HG03571 (cell line): ENCODE data around the gene BUB1B.
"Not testable (repeated sequence)": the region's sequence is repeated elsewhere in the genome, so short reads cannot be mapped to it uniquely, and the experiment has no call there.

Experiments used
- ATAC-seq: cut with Tn5 transposase; IDR thresholded peaks from one replicate; pipeline ENCODE4 v1.9.1; 2021; ENCODE audit not compliant: unreplicated experiment

The BUB1B gene, protein sequence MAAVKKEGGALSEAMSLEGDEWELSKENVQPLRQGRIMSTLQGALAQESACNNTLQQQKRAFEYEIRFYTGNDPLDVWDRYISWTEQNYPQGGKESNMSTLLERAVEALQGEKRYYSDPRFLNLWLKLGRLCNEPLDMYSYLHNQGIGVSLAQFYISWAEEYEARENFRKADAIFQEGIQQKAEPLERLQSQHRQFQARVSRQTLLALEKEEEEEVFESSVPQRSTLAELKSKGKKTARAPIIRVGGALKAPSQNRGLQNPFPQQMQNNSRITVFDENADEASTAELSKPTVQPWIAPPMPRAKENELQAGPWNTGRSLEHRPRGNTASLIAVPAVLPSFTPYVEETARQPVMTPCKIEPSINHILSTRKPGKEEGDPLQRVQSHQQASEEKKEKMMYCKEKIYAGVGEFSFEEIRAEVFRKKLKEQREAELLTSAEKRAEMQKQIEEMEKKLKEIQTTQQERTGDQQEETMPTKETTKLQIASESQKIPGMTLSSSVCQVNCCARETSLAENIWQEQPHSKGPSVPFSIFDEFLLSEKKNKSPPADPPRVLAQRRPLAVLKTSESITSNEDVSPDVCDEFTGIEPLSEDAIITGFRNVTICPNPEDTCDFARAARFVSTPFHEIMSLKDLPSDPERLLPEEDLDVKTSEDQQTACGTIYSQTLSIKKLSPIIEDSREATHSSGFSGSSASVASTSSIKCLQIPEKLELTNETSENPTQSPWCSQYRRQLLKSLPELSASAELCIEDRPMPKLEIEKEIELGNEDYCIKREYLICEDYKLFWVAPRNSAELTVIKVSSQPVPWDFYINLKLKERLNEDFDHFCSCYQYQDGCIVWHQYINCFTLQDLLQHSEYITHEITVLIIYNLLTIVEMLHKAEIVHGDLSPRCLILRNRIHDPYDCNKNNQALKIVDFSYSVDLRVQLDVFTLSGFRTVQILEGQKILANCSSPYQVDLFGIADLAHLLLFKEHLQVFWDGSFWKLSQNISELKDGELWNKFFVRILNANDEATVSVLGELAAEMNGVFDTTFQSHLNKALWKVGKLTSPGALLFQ

DNA sequence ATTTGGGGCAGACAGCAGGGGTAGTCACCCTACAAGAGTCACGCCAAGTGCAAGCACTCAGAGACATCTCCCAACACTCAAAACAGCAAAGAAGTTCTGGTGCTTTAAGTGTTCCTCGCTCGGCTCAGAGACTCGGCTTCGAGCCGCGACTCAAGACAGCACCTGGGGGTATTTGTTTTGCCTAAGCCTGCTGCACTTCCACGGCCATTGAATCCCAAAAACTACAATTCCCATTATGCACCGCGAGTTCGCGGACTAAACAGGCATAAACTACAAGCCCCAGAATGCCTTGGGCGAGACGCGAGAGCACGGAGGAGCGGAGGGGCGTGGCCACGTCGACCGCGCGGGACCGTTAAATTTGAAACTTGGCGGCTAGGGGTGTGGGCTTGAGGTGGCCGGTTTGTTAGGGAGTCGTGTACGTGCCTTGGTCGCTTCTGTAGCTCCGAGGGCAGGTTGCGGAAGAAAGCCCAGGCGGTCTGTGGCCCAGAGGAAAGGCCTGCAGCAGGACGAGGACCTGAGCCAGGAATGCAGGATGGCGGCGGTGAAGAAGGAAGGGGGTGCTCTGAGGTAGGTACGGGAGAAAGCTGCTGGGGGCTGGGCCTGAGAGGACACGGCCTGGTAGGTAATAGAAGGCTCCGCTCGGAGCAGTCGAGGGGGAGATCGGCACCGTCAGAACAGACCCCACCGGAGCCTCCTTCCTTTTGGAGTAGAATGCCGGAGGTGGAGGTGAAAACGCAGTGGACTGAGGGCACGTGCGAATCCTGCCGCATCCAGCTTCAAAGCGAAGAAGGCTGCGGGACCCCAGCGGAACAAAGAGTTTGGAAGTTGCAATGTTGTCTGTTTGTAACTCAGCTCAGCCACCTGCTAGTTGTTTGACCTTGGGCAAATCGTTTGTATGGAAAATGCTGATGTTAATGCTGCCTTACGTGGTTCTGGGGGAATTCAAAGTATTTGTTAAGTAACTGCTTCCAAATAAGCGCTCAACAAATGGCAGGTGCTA is at the start of gene BUB1B:
TSS of gene BUB1B (plus strand) at position 381 of the 1,000 bp plus-strand sequence. CDS start at position 533, 152 bp downstream.
- peak; percentile 90 for ATAC-seq

DNA sequence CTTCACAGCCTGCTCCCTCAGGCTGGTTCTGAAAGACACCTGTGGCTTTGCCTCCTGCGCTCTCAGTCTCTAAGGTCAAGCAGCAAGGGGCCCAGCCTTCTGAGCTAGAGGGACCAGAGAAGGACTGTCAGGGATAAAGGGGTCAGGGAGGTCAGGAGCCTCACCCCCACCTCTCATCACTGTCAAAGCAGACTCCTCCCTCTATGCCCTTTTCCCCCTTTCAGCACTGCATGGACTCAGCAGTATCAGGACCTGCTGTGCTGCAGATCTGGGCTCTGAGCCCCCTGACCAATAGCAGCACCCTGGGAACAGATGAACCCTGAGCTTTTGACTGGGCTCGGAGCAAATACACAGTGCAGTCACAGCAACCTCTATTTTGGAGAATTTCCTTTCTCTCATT is 49.0 kb upstream of the BUB1B start:
- no peak for ATAC-seq

DNA sequence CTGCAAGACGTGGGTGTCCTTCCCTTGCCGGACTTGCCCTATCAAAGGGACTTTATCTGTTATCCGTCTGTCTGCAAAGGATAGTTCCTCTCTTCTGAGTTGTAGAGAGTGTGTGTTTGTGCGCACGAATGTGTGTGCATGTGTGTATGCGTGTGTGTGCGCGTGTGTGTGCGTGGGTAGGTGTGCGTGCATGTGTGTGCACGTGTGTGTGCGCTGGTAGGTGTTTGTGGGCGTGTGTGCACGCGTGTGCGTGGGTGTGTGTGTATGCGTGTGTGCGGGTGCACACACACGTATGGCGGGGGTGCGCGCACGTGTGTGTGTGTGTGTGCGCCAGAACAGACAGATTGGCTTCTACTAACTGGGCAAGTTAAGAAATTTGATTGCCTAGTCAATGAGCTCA is 48.1 kb upstream of the BUB1B start:
- no peak for ATAC-seq

DNA sequence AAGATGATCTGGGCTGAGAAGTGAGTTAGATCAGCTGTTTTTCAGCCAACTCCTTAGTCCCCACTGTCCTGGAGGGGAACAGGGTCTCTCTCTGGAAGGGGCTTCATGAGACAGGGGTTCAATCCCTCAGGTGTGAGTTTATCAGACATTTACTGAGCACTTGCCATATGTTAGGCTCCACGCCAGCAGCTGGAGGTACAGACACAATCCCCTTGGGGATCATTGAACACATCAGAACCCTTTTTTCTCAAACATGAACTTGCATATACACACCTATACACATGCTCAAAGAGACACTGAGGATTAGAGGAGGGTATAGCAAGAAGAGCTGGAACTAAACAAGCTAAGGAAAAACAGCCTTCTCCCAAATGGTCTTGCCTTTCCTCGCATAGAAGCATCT is 46.7 kb upstream of the BUB1B start:
- ATAC-seq, result no peak

DNA sequence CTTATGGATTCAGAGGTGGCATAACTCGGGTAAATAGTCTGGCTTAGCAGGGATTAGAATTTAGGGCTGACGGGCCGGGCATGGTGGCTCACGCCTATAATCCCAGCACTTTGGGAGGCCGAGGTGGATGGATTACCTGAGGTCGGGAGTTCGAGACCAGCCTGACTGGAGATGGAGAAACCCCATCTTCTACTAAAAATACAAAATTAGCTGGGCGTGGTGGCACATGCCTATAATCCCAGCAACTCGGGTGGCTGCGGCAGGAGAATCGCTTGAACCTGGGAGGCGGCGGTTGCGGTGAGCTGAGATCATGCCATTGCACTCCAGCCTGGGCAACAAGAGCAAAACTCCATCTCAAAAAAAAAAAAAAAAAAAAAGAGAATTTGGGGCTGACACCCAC is 45.8 kb upstream of the BUB1B start:
- not testable (repeated sequence) for ATAC-seq

DNA sequence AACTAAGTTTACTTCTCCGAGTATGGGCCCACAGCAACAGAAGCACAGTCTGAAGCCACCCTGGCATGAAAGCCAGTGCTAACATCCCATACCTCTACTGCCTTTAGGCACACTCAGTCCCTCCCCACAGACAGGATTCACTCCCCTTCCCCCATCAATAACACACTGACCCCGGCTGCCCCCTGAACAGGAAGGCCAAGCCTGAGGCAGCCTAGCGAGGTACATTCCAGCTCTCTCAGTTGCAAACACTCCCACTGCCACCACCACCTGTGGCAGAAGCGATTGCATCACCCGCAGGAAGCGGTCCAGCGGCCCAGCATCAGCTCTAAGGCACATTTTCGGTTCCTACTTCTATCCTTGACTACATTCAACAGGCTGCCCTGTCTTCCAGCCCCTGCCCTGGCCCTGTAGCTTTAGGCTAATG is 45.2 kb upstream of the BUB1B start:
- ATAC-seq, result peak; percentile 97

DNA sequence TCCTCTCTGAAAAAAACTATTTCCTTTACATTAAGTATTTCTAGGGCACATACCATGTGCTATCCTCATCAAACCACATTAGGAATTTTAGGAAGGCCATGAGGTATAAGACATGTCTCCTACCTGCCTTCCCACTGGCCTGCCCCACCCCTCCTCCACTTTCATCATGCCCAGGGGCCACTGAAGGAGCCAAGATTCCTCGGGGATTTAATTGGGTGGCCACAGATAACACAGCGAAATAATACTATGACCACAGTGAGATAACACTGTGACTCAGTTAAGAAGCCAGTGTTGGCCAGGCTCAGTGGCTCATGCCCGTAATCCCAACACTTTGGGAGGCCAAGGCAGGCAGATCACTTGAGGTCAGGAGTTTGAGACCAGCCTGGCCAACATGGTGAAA is 42.4 kb upstream of the BUB1B start:
- ATAC-seq, result no peak

DNA sequence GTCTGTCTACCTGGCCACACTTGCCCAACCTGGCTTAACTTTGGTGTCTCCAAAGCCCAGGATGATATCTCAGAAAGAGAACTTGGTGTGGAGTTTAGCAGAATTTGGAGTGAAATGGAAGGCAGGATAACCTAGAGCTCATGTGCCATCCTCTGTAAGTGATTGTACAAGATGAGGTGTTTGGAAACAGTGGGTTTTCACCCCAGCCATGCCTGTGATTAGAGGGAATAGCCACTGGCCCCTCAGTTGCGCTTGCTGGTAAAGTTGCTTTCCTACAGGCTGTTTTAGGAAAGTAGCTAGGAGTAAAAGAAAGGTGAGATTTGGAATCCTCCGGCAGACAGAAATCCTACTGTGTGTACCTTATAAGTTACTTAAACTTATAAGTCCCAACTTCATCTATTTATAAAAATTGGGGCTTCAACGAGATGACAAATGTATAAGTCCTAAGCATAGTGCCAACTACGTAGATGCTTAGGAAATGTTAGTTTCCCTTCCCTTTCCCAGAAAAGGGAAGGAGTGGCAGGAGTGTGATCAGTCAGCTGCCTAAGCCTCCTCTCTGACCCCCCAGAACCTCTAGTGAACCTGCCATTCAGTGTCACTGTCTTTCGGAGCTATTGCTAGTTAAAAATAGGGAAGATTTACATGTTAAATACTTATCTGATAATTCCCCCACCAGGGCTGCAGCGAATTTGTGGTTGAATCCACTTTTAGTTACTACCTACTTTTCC is 38.8 kb upstream of the BUB1B start:
- ATAC-seq, result no peak

DNA sequence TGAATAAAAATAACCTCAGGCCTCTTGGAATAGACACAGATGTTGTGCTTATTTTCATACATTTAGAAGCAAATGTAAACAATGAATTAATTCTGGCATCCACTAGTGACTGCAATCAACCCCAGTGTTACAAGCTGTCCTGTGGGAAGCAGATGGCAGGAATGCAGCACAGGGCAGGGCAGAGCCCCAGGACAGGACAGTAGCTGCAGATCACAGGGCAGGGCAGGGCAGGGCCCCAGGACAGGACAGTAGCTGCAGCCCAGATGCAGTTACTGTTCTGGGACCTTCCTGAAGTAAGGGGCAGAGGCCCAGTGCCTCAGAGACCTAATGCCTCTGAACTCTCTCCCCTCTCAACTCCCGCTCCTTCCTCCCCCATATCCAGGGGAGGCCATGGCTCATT is 37.9 kb upstream of the BUB1B start:
- ATAC-seq, result not testable (repeated sequence)

DNA sequence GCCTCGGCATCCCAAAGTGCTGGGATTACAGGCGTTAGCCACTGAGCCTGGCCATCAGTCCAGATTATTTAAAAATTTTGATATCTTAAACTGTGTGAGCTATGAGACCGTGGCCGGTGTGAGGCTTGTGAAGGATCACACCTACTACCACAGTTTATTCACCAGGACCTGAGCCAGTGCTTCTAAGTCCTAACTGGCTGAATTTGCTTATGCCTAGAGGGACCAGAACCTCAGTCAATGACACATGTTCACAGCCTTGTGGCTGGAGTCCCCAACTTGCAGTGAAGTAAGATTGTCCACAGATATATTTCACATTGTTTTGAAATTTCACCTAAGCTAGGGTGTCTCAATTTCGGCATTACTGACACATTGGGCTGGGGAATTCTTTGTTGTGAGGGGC is 37.0 kb upstream of the BUB1B start:
- not testable (repeated sequence) for ATAC-seq

DNA sequence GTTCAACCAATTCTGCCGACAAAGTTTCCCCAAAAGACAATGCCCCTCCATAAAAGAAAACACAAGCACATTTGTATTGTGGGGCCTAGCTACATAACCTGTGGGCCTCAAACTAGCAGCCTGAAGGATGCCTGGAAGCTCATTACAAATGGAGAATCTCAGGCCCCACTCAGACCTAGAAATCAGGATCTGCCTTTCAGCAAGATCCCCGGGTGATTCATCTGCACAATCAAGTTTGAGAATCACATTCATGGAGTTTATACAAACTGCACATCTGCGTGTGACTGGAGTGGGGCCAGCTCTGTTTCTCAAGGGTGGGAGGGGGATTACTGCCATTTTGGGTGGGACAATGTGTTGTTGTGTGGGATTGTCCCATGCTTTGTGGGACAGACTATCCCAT is 36.5 kb upstream of the BUB1B start:
- ATAC-seq, result not testable (repeated sequence)

DNA sequence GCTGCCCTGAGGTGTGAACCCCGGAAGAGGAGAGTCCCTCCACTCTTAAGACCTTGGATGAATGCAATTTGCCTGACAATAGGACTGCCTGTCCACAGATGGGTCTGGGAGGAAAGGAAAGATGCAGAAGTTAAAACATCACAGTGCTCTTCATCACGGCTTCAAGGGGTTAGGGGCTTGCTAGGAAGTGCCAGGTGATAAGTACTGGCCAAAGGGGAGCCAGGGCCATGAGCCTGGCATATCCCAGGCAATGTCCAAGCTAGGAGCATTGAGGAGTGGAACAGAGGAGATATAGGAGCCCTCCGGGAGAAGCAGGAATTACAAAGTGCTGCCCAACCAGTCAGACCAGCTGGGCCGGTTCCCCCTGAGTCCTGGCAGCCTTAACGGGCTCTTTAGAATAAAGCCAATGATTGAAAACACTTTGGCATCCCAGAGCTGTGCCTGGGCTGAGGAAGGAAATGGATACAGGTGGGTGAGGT is 36.0 kb upstream of the BUB1B start:
- not testable (repeated sequence) for ATAC-seq

DNA sequence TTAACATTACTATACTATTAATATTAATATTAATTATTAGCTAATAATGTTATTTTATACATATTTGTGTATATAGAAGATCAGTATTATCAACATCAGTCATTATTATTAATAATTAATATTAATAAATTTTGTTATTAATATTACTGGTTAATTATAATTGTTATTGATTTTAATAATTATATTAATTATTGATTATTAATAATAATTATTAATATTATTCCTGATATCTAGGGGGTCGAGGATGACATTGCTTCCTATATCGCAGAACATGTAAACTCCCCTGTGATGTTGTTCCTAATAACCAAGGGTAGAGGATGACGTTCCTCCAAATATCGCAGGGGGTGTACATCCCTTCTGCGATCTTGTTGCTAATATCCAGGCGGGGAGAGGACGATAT is 34.9 kb upstream of the BUB1B start:
- no peak for ATAC-seq

DNA sequence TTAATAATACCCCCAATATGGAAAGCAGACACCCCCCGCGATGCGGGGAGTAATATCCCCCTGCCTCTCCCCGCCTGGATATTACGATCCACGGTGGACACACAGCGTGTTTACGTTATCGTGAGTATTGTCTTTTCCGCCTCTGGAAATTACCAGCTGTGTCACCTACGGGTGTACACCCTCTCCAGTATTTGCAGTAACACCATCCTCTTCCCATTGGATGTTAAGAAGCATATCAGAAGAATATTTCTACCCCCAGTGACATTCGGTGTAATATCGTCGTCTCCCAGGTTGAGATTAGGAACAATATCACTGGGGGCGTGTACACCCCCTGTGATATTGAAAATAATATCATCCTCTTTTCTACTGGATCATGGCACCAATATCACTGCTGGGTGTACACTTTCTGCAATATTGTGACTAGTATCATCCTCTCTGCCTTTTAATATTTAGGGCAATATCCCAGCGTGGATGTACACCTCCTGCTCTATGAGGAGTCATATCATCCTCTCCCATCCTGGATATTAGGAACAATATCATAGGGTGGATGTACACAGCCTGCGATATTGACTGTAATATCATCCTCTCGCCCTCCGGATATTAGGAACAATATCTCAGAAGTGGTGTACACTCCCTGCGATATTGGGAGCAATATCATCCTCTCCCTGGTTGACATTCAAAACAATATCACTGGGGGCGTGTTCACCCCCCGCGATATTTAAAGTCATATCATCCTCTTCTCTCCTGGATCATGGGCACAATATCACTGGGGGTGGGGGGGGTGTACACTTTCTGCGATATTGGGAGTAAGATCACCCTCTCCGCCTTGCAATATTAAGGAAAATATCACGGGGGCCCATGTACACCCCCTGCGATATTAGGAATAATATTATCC is 31.9 kb upstream of the BUB1B start:
- ATAC-seq, result no peak

DNA sequence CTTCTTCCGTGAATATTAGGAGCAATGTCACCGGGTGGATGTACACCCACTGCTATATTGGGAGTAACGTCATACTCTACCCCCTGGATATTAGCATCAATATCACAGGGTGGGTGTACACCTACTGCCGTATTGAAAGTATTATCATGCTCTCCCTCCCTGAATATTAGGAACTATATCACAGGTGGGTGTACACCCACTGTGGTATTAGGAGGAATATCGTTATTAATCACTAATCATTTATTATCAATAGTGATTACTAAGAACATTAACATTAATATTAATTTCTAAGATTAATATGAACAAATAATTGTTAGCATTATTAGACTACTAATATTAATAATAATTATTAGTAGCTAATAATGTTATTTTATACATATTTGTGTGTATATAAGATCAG is 30.8 kb upstream of the BUB1B start:
- ATAC-seq, result no peak

DNA sequence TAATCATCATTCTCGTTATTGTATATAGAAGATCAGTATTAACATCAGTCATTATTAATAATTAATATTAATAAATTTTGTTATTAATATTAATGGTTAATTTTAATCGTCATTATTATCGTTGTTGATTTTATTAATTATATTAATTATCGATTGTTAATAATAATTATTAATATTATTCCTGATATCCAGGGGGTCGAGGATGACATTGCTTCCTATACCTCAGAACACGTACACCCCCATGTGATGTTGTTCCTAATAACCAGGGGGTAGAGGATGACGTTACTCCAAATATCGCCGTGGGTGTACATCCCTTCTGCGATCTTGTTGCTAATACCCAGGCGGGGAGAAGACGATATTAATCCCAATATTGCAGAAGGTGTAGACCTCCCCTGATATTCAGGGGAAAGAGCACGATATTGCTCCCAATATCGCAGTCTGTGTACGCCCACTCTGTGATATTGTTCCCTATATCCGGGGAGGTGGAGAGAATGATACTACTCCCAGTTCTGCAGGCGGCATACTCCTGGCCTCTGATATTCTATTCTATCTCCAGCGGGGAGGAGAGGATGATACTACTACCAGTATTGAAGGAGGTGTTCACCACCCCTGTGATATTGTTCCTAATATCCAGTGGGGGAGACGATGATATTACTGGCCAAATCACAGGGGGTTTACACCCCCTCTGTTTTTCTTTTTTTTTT is 29.9 kb upstream of the BUB1B start:
- no peak for ATAC-seq

DNA sequence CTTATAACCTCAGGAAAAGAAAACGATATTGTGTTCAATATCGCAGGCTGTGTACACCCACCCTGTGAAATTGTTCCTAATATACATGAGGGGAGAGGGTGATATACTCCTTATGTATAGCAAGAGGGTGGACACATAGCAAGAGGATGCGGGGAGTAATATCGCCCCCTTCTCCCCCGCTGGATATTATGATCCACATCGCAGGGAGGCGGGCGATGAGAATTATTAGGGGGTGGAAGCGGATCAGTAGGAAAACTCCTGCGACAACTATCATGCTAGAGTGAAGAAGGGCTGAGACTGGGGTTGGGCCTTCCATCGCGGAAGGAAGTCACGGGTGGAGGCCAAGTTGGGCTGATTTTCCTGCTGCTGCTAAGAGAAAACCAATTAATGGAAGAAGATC is 27.3 kb upstream of the BUB1B start:
- ATAC-seq, result no peak

DNA sequence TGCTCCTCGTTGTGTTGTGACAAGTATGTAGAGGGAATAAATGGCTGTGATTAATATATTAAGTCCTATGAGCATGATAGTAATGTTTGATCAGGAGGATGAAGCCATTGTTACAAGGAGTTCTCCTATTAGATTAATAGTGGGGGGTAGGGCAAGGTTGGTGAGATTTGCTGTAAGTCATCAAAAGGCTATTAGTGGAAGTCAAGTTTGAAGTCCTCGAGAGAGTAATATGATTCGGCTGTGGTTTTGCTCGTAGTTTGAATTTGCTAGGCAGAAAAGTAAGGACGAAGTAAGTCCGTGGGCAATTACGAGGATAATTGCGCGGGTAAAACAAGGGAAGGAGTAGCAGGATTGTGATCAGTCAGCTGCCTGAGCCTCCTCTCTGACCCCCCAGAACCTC is 26.0 kb upstream of the BUB1B start:
- no peak for ATAC-seq
